AG04450 (cell line): ENCODE results near the gene SOD3. TPM values are rescaled to one million over a fixed set of nuclear protein-coding genes. Genes with fewer than 3 reads are reported as not detected.

Experiments
- CTCF ChIA-PET: fragments of 300-600, 350-600 bp; formaldehyde crosslinking; extraction: SDS; loops from one replicate; lab custom pipeline; 2022; ENCODE audit warnings: antibody characterized with exemption, inconsistent platforms; lab: Charles Lee
- POLR2A ChIA-PET: fragments of 350-600 bp; formaldehyde crosslinking; extraction: SDS; loops from one replicate; lab custom pipeline; 2021; ENCODE audit warnings: antibody characterized with exemption, inconsistent platforms; lab: Yijun Ruan, JAX
- DNase-seq: peaks from one replicate; pipeline ENCODE4 v3.0.0-alpha.2; 2011; ENCODE audit warnings: low read depth, low spot score
- H3K27ac ChIP-seq: one replicate; pipeline ENCODE4 v1.5.1; 2012; ENCODE audit warnings: low read depth, low read length, control low read depth
- H3K27me3 ChIP-seq: one replicate; pipeline ENCODE4 v1.6.0; 2012; ENCODE audit warnings: low read length; ENCODE audit not compliant: control insufficient read depth, insufficient read depth
- H3K4me3 ChIP-seq: 2 replicates; pipeline ENCODE4 v1.5.1; 2011; ENCODE audit warnings: mild to moderate bottlenecking, low read depth, low read length, control low read depth
- H3K9me3 ChIP-seq: 2 replicates; pipeline ENCODE4 v1.5.1; 2012; ENCODE audit warnings: low read length; ENCODE audit not compliant: control insufficient read depth, insufficient read depth
- polyA plus RNA-seq: library from polyadenylated mRNA; depleted of rRNA; stranded (reverse); fragments of >200 nt; gene quantifications from 2 replicates; pipeline ENCODE4 v1.2.3, GENCODE V29; 2011
- TF ChIP-seq, protein P1 (sequence below): IDR thresholded peaks from 2 replicates; pipeline ENCODE4 v1.5.1; 2011; ENCODE audit warnings: low read depth, low read length, control low read depth, inconsistent platforms

Gene SOD3
- polyA plus RNA-seq, 1 experiment = 3.8 TPM

DNA sequence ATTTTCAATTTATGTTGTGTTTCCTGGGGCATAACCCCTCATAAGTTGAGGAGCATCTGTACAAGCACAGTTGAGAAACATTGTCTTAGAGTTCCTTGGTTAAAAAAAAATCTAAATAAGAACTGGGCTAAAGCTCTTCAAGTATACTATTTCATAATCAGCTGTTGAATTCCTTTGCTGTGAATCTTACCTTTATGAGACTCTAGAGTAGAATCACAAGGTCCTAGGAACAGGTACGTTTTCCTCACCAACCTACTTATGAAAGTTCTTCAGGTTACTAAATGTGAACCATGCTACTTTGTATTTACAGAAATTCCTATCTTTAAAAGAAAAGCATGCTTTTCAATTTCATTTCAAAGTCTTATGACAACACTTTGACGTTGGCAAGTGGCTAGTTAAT, 20.9 kb upstream of the SOD3 start:
- TF ChIP-seq, protein P1, sequence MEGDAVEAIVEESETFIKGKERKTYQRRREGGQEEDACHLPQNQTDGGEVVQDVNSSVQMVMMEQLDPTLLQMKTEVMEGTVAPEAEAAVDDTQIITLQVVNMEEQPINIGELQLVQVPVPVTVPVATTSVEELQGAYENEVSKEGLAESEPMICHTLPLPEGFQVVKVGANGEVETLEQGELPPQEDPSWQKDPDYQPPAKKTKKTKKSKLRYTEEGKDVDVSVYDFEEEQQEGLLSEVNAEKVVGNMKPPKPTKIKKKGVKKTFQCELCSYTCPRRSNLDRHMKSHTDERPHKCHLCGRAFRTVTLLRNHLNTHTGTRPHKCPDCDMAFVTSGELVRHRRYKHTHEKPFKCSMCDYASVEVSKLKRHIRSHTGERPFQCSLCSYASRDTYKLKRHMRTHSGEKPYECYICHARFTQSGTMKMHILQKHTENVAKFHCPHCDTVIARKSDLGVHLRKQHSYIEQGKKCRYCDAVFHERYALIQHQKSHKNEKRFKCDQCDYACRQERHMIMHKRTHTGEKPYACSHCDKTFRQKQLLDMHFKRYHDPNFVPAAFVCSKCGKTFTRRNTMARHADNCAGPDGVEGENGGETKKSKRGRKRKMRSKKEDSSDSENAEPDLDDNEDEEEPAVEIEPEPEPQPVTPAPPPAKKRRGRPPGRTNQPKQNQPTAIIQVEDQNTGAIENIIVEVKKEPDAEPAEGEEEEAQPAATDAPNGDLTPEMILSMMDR = no peak
- ChIA-PET POLR2A (no interaction called here), CTCF (no interaction called here)
- Histone ChIP-seq H3K27me3 (no peaks in the 10 kb centered on the region), H3K27ac (no peak overlapping the region), H3K9me3 (no peaks in the 10 kb centered on the region), H3K4me3 (no peak overlapping the region)
- no peak for DNase-seq

DNA sequence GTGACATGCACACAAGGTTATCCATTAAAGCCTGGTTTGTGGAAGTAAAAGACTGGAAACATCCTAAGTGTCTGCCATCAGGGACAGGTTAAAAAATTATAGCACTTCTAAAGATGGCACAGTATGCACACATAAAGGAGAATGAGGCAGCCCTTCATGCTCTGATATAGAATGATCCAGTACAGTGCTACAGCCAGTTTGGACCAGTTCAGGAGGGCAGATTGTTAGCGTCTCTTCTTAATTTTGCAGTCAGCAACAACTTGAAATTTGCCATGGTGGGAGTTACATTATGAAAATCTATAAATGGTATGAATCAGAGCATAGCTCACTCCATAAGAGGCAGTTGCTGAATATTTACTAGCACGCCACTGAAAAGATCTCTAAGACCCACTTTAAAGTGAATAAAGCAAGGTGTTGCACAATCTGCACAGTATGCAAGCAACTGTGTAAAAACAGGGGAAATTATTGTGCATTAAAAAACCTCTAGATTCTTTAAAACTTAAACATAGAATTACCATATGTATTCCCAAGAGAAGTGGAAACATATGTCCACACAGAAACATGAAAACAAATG, 20.3 kb upstream of the SOD3 start:
- DNase-seq = no peak
- Histone ChIP-seq H3K27ac (no peak overlapping the region), H3K9me3 (no peaks in the 10 kb centered on the region), H3K27me3 (no peaks in the 10 kb centered on the region), H3K4me3 (no peak overlapping the region)
- POLR2A ChIA-PET = no interaction called here
- CTCF ChIA-PET = no interaction called here
- TF ChIP-seq, protein P1 = no peak

DNA sequence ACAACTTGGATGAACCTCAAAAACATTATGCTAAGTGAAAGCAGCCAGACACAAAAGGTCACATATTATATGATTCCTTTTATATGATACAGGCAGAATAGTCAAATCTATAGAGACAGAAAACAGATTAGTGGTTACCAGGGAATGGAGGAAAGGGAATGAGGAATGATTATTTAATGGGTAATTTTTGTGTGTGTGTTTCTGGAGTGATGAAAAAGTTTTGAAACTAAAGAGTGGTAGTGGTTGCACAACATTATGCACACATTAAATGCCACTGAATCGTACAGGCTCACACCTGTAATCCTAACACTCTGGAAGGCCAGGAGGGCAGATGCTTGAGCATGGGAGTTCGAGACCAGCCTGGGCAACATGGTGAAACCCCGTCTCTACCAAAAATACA, 19.6 kb upstream of the SOD3 start:
- no peak for DNase-seq
- no peaks in the 10 kb centered on the region for H3K9me3 ChIP-seq
- ChIA-PET CTCF (no interaction called here), POLR2A (no interaction called here)
- H3K4me3 ChIP-seq = no peak overlapping the region
- H3K27me3 ChIP-seq = no peaks in the 10 kb centered on the region
- TF ChIP-seq, protein P1 = no peak
- H3K27ac ChIP-seq = no peak overlapping the region

DNA sequence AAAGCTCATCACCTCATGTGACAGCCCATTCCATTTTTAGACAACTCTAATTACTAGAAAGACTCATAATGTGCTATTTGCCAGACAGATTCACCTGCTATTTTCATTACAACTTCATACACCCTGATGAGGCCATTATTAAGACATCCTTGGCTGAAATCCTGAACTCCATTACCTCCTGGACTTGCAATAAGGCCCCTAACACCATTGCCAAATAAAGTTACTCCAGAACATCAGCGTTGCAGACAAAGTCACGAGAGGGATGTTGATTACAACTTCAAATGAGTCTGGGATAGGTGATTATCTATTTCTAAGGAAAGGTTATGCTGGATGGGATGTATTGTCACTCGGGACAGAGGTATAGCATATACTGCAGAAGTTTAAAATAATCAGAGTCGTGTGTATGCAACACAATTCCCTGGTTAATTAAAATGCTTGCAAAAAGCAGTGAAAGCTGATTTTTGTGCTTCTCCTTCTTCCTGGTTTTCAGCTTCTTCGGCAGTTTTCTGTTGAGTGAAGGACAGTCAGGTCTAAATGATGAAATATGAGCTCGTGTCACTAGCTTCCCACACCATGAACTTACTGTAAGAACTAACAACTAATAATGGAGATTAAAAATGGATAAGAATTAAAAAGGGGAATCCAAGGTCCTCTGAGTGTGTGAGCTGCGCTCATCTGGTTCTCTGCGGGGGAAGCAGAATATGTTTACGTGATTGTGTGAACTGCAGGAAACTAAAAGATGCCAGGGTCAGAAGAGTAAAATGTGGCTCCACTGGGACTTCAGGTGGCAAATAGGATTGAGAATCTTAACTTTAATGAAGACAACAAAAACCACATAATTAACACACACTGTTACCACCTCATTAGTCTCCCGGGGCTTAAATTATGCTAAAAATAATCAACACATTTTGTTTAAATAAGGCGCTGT, 17.6 kb upstream of the SOD3 start:
- Histone ChIP-seq H3K27ac (peak overlapping the region; percentile 77), H3K9me3 (no peaks in the 10 kb centered on the region), H3K27me3 (no peaks in the 10 kb centered on the region), H3K4me3 (no peak overlapping the region)
- ChIA-PET CTCF (no interaction called here), POLR2A (interaction anchor here (0.8 to 1.3 kb wide), 2 partner anchors 13 to 307 kb away, joined by 3 to 4 read pairs; no protein-coding TSS in a partner anchor)
- TF ChIP-seq, protein P1 = no peak
- DNase-seq = no peak
